Stimulated activated CD4-positive, alpha-beta T cell treated with anti-CD3 and anti-CD28 coated beads, Interleukin-4, amount 100 ng/mL, for 4 hours (primary cell): ENCODE results near the gene DOK4.

Source experiments
- DNase-seq, 2 experiments: peaks; one replicate each; pipeline ENCODE4 v3.0.0-alpha.2; 2020

The DOK4 gene

DNA sequence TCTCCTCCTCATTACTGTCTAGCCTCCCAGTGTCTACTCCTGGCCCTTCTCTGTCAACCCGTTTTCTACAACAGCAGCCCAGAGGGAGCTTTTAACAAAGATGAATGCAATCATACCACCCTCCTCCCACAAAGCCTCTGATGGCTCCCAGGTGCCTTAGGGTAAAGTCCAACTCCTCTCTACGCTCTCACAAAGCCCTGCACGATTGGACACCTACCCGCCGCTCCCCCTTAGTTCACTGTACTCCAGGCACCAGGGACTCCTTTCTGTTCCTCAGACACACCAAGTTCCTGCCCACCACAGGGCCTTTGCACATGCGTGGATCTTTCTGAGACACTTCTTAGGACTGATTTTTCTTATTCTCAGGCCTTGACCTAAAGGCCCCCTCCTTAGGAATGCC, 32.6 kb upstream of the DOK4 start:
- no peak for DNase-seq

GRCh38 chr16:57518520-57518919, 32.2 kb upstream of the DOK4 start:
- DNase-seq, result no peak

DNA sequence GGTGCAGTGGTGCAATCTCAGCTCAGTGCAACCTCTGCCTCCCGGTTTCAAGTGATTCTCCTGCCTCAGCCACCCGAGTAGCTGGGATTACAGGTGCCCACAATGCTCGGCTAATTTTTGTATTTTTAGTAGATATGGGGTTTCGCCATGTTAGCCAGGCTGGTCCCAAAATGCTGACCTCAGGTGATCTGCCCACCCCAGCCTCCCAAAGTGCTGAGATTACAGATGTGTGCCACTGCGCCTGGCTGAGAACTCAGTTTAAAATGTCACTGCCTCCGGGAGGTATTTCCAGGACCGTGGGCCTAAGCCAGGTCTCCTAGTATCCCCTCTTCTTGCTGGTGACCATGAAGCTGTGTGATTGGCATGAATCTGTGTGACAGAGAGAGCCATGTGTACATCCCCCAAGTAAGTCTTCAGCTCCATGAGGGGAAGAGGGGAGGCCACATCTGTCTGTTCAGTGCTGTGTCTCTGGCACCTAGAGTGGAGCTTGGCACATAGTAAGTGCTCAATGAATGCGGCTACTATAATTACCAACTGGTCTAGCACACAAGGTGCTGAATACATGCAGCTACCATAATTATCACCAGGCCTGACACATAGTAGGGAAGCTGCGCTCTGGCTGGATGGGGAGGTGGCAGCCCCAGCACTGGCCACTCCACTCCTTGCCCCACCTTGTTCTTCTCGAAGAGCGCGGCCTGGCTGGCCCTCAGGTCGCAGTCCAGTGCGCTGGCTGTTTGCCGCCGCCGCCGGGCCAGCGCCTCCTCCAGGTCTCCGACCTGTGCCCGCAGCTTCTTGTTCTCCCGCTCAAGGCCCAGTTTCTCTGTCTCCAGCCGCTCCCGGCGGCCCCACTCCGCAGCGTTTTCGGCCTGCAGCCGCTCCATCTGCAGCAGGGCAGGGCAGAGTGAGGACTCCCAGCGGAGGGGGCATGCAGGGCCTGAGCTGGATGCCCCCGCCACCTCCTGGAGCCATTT, 31.4 kb upstream of the DOK4 start:
- no peak for DNase-seq

DNA sequence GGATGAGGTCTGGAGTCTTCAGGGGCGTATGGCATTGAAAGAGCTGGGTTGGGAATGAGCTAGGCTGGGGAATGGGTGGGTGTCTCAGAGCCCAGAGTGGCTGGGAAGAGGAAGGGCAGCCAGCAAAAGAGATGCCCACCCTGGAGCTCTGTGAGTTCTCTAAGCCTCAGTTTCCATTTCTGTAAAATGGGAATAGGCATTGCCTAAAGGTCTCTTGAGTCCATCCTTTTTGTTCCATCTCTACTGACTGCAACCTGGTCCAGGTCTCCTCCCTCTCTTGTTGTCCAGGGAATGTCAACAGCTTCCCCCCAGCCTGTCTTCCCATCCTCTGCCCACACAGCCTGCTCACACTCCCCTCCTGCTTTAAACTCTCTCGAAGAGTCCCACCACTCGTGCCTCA, 30.5 kb upstream of the DOK4 start:
- DNase-seq, result no peak

DNA sequence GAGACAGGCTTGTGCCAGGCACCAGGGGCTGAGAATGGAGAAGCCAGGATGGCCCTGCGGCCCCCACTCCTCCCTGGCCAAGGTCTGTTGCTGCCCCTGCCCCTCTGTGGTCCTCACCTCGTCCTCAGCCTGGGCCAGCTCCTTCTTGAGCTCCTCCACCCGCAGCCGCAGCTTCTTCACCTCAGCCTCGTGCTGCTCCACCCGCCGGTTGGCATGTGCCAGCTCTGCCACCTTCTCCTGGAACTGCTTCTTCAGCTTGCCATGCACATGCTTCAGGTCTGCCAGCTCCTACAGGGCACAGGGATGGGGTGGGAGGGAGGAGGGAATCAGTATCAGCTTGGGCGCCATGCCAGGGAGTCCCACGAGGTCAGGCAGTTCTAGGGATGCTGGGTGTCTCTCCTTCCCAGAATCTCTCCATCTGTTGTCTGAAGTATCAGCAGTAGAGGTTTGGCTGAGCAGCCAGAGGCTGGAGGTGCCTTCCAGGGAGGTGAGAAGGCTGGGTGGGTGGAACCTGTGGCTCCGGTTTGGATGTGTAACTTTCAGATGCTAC, 30.0 kb upstream of the DOK4 start:
- no peak for DNase-seq

GRCh38 chr16:57514791-57515600, 28.7 kb upstream of the DOK4 start:
- DNase-seq, result no peak

GRCh38 chr16:57514371-57514770, 28.1 kb upstream of the DOK4 start:
- DNase-seq, result no peak

DNA sequence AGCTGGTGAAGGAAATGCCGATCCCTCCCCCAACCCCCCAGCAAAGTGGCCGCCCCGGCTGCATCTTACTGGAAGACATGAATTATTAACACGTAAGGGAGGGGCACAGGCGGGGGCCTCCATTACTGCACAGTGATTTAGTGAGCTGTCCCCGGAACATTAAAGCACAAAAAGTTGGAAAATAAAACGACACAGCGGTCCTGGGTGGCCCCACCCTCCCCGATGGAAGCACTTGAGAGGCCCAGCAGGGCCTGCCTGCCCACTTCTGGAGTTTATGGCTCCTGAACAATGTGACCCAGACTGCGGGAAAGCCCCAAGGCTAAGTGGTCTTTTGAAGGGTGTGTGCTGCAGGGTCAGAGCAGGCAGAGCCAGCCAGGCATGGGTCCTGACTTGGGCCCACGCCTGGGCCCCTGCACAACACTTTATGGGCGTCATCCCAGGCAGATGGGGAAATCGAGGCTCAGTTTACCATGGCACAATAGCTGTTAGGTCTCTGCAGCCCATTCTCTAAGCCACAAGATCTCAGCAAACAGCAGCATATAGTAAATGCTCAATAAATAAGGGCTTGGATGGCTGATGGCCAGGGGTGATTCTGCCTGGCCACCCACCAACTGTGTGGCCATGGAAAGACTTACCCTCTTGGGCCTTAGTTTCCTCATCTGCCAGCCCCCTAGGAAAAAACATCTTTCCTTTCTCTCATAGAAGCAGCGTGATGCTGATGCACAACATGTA, 27.2 kb upstream of the DOK4 start:
- DNase-seq, result no peak

GRCh38 chr16:57512296-57513001, 26.2 kb upstream of the DOK4 start:
- no peak for DNase-seq

DNA sequence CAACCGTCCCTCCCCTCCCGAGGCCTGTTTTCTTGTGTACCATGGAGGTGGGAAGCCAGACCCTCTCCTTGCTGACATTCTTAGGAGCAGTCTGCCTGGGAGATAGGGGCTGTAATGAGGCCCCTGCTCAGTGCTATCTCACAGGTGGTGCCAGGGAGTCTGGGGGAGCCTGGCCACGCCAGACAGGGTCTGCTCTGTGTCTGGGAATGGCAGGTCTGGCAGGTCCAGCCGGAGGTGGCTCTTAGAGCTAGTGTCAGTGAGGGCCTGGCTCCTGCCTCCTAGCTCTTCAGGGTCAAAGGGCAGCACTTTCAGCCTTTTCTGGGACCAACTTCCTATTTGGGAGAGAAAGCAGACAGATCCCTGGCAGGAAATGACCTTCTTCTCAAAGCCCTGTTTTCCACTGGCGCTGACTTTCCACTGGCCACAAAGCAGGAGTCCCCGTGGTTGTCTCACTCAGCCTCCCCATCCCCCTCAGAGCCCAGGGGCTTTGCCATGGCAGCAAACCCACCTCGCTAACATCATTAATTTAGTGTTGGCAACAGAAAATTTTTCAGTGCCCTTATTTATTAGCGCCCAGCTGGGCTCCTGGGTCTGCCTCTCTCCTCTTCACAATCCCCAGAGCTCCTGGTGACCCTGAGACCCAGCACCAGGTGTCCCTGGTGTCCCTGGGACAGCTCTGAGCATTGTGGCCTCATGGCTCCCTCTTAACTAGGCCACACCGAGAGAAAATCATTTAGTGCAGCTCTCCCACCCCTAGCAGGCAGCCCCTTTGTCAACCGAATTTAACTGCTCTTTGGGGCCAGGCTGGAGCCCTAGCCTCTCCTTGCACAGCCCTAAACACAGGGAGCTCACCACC, 24.0 kb upstream of the DOK4 start:
- no peak for DNase-seq

GRCh38 chr16:57509231-57509923, 23.1 kb upstream of the DOK4 start:
- no peak for DNase-seq

DNA sequence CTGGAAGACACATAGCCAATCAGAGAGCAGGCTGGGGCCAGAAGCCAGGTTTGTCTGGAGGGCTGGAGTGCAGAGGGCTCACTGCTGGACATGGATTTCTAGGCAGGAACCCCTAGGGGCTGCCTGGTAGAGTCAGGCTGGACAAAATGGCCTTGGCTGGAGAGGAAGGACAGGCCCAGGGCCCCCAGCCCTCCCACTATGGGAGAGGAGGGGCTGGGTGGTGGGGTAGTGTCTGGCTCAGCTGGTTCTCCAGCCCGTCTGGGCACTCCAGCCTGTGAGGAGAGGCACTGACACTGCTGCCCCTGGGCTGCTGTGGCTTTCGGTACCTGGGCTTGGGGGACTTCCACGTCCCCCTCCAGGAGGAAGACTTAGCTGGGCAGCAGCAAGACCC, 21.7 kb upstream of the DOK4 start:
- no peak for DNase-seq

GRCh38 chr16:57507136-57508034, 21.1 kb upstream of the DOK4 start:
- no peak for DNase-seq

DNA sequence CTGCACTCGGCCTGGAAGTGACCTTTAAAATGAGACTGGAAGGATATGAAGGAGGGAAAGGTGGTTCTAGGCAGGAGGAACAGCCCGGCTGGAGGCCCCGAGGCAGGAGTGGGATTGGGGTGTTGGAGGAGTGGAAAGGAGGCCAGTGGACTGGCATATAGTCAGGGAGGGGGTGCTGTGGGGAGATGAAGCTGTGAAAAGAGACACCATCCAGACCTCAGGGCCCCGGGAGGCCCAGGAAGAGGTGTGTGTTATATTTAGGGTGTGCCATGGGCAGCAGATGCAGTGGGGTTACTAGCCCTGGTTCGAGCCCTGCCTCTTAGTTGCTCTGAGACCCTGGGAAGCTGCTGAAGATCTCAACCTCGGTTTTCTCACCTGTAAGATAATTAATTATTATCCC, 18.9 kb upstream of the DOK4 start:
- no peak for DNase-seq

DNA sequence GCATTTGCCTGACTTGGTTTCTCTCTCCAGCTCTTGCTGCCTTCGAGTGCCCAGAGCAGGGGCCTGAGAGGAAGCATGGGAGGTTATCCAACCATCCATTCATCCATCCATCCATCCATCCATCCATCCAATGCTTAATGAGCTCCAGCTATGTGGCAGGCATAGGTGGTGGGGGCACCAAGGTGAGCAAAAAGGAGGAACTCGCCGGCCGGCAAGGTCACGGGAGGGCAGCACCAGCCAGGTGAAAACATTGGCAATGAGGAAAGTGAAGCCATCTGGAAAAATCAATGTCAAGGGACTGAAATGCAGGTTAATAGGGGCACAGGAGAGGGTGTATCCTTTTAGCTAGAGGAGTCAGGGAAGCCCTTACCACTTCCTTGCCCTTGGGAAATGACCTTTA, 18.2 kb upstream of the DOK4 start:
- DNase-seq, result no peak

DNA sequence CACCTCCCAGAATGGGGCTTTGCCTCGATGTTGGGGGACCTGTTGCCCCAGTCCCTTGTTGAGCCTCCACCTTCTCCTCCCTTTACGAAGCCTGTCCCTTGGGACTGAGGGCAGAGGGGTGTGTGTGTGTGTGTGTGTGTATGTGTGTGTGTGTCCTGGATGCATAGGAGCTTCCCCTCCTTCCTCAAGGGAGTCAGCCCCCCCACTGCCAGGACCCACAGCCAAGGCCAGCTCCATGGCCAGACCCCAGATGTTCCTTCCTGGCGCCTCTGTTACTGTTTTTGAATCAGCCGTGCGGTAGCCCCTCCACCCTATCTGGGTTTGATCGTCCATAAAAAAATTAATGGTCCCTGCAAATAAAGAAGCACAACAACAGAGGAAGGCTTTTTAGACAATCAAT, 17.7 kb upstream of the DOK4 start:
- DNase-seq, result no peak

GRCh38 chr16:57503366-57503765, 17.1 kb upstream of the DOK4 start:
- DNase-seq, result no peak

DNA sequence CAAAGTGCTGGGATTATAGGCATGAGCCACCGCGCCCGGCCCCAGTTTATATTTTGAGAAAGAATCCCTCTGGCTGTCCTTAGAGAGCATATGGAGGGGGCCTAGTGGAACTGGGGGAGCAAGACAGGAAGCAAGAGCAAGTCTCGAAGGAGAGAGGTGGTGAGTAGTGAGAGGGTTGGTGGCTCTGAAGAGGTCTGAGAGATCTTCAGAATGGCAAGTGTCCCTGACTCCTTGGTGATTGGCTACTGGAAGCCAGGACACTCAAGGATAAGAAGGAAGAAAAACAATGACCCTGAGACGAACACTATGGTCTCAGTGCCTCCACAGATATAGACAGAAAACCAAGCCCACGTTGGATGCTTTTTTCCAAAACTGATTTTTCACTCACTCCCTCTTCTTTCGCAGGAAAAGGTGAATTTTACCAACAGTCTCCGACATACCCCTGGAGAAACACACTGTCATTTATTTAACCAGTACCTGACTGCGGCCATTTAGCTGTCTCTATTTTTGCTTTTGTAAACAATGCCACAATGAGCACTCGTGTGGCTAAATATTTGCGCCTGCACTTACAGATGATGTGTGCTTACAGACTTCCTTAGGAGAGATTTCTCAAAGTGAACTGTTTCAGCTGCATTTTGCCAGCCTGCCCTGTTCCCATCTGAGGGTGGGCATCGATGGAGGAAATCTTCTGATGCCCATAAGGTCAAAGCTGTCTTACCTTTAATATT, 15.9 kb upstream of the DOK4 start:
- DNase-seq, result no peak

- no peak for DNase-seq
Observed at GRCh38 chr16:57501492-57501891, 15.2 kb upstream of the DOK4 start.
